Calu3 (cell line): Measurements from ENCODE around the gene CYFIP1. TPM values are rescaled to one million over a fixed set of nuclear protein-coding genes. Genes with fewer than 3 reads are reported as not detected.

Experiments used
- BruUV-seq: library from RNA; stranded (reverse); fragments of 400-500 nt; replicated peaks from 2 replicates; lab custom pipeline; 2021; lab: Mats Ljungman, UMichigan
- CTCF ChIA-PET: fragments of 300-600 bp; sonication (Branson Sonifier 250); formaldehyde crosslinking; loops from one replicate; lab custom pipeline; 2022; ENCODE audit warnings: antibody characterized with exemption; lab: Charles Lee
- DNase-seq: peaks from one replicate; pipeline ENCODE4 v3.0.0; 2022
- H3K27ac Mint-ChIP-seq: one replicate; pipeline ENCODE4 v1.8.0; 2022; ENCODE audit warnings: mixed read lengths; ENCODE audit not compliant: unreplicated experiment
- H3K27me3 Mint-ChIP-seq: one replicate; pipeline ENCODE4 v1.8.0; 2022; ENCODE audit warnings: mixed read lengths; ENCODE audit not compliant: unreplicated experiment
- H3K36me3 Mint-ChIP-seq: one replicate; pipeline ENCODE4 v1.8.0; 2022; ENCODE audit warnings: mild to moderate bottlenecking, moderate library complexity, mixed read lengths; ENCODE audit not compliant: insufficient read depth, unreplicated experiment
- H3K4me1 Mint-ChIP-seq: one replicate; pipeline ENCODE4 v1.8.0; 2022; ENCODE audit warnings: mild to moderate bottlenecking, low read depth, mixed read lengths; ENCODE audit not compliant: unreplicated experiment
- H3K4me3 Mint-ChIP-seq: one replicate; pipeline ENCODE4 v1.8.0; 2022; ENCODE audit warnings: mild to moderate bottlenecking, low read depth, moderate library complexity, mixed read lengths; ENCODE audit not compliant: unreplicated experiment
- H3K9me3 Mint-ChIP-seq: one replicate; pipeline ENCODE4 v1.8.0; 2022; ENCODE audit warnings: low read depth, mixed read lengths; ENCODE audit not compliant: unreplicated experiment
- intact Hi-C: fragments of 100-400 bp; cut with micrococcal nuclease; formaldehyde crosslinking; loops from one replicate; pipeline ENCODE4 v1.10.0; 2022; ENCODE audit not compliant: unreplicated experiment
- total RNA-seq: library from RNA; stranded (reverse); gene quantifications from 2 replicates; pipeline ENCODE4 v1.2.3, GENCODE V29; 2022
- TF ChIP-seq, protein P1 (sequence below): fragments of 200-600 bp; IDR thresholded peaks from one replicate; pipeline ENCODE4 v1.8.0; 2022; ENCODE audit warnings: antibody characterized with exemption; ENCODE audit not compliant: unreplicated experiment

CYFIP1 gene
- total RNA-seq, 1 experiment from 2014 or later: 60.1 TPM

GRCh38 chr15:22831473-22831872 is 148.7 kb downstream of the CYFIP1 start:
- no peaks in the 10 kb centered on the region for H3K27me3 Mint-ChIP-seq
- no peaks in the 10 kb centered on the region for H3K36me3 Mint-ChIP-seq
- CTCF ChIA-PET: no interaction called here
- DNase-seq: no peak
- H3K27ac Mint-ChIP-seq: no peak overlapping the region
- no peaks in the 10 kb centered on the region for H3K9me3 Mint-ChIP-seq
- no peaks in the 10 kb centered on the region for H3K4me1 Mint-ChIP-seq
- intact Hi-C loops: no loop called here
- H3K4me3 Mint-ChIP-seq: no peak overlapping the region
- TF ChIP-seq, protein P1, sequence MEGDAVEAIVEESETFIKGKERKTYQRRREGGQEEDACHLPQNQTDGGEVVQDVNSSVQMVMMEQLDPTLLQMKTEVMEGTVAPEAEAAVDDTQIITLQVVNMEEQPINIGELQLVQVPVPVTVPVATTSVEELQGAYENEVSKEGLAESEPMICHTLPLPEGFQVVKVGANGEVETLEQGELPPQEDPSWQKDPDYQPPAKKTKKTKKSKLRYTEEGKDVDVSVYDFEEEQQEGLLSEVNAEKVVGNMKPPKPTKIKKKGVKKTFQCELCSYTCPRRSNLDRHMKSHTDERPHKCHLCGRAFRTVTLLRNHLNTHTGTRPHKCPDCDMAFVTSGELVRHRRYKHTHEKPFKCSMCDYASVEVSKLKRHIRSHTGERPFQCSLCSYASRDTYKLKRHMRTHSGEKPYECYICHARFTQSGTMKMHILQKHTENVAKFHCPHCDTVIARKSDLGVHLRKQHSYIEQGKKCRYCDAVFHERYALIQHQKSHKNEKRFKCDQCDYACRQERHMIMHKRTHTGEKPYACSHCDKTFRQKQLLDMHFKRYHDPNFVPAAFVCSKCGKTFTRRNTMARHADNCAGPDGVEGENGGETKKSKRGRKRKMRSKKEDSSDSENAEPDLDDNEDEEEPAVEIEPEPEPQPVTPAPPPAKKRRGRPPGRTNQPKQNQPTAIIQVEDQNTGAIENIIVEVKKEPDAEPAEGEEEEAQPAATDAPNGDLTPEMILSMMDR: no peak
- BruUV-seq: no TSS peak

GRCh38 chr15:22827125-22827524 is 153.0 kb downstream of the CYFIP1 start:
- Mint-ChIP-seq H3K4me3 (no peak overlapping the region), H3K27ac (no peak overlapping the region), H3K4me1 (no peaks in the 10 kb centered on the region), H3K36me3 (no peaks in the 10 kb centered on the region), H3K27me3 (no peaks in the 10 kb centered on the region), H3K9me3 (no peaks in the 10 kb centered on the region)
- DNase-seq: no peak
- no TSS peak for BruUV-seq
- intact Hi-C loops: no loop called here
- TF ChIP-seq, protein P1: no peak
- CTCF ChIA-PET: no interaction called here

DNA sequence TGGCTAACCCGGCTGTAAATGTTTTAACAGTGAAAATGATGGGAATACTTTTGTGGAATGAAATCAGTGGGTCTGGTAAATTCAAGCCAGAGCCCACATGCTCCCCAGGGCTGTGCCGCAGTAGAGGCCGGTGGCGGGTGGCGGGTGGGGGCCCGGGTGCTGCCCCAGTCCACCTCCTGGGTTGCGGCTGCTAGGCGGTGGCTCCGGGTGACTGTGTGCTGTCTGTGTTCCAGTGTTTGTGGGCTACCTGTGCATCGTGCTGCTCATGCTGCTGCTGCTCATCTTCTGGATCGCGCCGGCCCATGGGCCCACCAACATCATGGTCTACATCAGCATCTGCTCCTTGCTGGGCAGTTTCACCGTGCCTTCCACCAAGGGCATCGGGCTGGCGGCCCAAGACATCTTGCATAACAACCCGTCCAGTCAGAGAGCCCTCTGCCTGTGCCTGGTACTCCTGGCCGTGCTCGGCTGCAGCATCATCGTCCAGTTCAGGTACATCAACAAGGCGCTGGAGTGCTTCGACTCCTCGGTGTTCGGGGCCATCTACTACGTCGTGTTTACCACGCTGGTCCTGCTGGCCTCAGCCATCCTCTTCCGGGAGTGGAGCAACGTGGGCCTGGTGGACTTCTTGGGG is 156.6 kb downstream of the CYFIP1 start:
- Mint-ChIP-seq H3K36me3 (no peaks in the 10 kb centered on the region), H3K4me1 (no peaks in the 10 kb centered on the region), H3K27ac (no peak overlapping the region), H3K27me3 (no peaks in the 10 kb centered on the region), H3K9me3 (no peaks in the 10 kb centered on the region), H3K4me3 (no peak overlapping the region)
- CTCF ChIA-PET: no interaction called here
- no TSS peak for BruUV-seq
- no peak for DNase-seq
- TF ChIP-seq, protein P1: no peak
- intact Hi-C loops: no loop called here

GRCh38 chr15:22819651-22820050 is 160.5 kb downstream of the CYFIP1 start:
- CTCF ChIA-PET: no interaction called here
- Mint-ChIP-seq H3K36me3 (no peaks in the 10 kb centered on the region), H3K27ac (no peak overlapping the region), H3K4me3 (no peak overlapping the region), H3K9me3 (no peaks in the 10 kb centered on the region), H3K27me3 (no peaks in the 10 kb centered on the region), H3K4me1 (no peaks in the 10 kb centered on the region)
- DNase-seq: no peak
- intact Hi-C loops: no loop called here
- BruUV-seq: no TSS peak
- TF ChIP-seq, protein P1: no peak

Other genes with a start within 250 kb of the CYFIP1 start
- 8.3 and 10.0 TPM in 2 replicates for gene NIPA1, start 193.7 kb downstream of the CYFIP1 start, total RNA-seq
- 26.0 and 26.6 TPM in 2 replicates for gene NIPA2, start 141.7 kb downstream of the CYFIP1 start, total RNA-seq
- gene TUBGCP5, start 59.2 kb upstream of the CYFIP1 start, total RNA-seq: 6.8 and 7.8 TPM in 2 replicates
- not detected in 2 replicates for gene GOLGA6L1, start 156.5 kb upstream of the CYFIP1 start, total RNA-seq